ENCODE data around the gene ROR2.

The ROR2 gene

DNA sequence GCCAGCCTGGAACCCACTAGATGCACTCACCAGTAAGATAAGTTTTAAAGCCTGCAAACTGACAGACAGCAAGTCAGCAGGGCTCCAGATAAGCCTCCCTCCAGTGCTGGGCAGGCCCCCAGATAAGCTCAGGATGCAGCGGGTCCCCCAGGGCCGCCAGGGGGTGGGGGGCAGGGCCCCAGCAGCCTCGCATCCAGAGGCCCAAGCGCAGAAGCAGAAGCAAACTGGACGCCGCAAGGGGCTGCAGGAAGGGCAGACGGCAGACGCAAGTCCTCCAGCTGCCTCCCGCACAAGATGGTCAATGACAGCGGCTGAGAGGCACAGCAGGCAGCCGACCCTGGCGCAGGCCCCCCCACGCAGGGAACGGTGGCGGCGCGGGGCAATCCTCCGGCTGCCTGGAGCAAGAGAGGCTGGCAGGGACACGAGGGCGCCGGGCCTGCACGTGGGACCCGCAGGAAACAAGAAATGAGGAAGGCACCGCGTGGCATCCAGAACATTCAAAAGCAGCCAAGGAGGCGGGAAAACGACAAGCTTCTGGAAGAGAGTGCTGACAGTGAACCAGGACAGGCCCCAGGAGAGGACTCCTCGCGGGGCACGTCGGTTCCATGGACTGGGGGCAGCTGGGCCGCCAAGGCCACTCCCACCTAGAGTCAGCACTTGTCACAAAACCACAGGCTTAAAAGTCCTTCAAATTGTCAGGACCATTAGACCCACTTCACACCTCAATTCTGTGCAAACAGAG, 49.8 kb downstream of the ROR2 start:
- no peak for DNase-seq (ENCODE audit: low read depth in 2 of 2)

- DNase-seq (ENCODE audit: low read depth in 2 of 2), result no peak
Observed at GRCh38 chr9:91899594-91899993, 50.4 kb downstream of the ROR2 start.

DNA sequence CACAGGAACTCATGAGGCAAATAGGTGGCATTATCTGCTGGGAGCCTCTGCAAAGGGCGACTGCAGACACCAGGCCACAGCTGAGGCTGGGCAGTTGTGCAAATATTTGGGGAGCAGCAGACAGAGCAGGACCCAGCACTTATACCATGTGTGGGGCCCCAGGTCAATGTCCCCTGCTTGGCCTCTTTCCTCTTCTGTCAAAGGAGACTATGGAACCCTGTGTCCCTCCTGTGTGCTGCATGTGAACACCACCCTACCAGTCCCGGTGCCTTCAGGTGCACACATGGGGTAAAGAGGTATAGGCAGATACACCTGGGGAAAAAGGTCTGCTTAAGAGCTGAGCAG, 50.8 kb downstream of the ROR2 start:
- no peak for DNase-seq (ENCODE audit: low read depth in 2 of 2)

DNA sequence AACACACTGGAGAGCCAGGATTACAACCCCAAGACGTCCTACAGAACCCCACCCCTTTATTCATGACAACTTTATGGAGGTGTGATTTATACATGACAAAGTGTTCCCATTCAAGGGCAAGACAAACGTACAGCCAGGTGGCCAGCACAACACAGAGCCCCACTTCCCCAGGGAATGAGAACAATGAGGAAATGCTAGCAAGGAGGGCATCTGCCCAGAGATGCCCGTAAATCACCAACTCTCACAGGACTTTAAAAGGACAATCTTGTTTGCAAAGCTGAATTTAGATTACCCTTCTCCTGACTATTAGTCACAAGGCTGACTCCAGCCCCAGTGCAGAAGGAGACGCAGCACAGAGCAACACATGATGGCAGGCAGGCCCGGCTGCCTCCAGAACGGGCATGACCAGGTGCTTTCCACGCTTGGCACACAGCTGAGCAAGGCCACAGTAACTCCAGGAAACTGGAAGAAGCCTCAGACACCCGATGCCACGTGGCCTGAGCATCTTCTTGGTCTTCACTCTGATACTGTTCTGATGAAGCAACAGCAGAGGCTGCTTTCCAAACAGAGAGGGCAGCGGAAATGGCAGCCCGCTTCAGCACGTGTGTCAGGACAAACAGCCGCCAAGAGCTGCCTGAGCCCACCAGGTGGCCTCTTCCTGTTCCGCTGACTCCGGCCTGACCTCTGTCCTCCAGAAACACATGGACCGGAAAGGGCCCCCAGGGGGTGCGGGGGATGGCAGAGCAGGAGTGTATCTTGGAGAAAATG, 51.4 kb downstream of the ROR2 start:
- DNase-seq (ENCODE audit: low read depth in 2 of 2), result no peak

DNA sequence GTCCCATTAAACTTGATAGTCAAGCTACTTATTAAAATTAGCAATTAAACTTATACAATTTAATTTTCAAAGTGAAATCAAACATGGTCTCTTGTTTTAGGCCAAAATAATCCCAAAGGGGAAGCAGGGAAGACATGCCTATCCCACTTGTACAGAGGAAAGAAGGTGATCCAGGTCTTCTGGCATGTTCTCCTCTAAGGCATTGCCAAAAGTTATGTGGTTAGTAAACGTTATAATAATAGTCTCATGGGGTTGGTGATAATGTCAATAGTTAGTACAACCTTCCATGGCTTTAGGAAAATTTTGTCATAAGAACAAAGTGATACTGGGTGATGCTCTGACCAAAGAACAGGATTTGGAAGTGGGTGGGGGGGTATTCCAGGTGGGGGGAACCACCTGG, 52.8 kb downstream of the ROR2 start:
- no peak for DNase-seq (ENCODE audit: low read depth in 2 of 2)

DNA sequence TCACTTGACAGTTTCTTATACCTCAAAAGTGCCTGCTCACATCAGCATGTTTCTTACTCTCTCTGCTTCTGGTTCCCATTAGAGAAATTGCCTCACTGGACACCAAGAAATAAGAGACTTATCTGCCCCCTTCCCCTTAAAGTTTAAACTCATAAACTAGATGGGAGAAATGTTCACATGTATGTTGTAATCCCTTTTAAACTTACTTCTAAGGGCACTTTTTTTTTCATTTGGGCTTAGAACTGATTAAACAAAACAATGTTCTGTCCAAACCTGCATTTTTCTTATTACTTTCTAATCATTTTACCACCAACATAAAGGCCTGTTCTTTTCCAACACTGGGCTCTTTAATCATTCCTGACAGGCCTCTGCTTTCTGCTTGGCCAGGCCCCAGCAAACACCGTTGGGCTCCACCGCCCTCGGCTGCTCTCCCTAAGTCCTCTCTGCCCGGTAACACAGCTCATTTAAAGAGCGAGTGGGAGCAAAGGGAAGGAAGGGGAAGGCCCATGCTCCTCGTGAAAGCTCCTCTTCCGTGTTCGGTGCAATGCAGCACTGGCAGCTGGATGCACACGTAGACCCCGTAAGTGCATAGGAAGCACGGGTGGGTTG, 53.4 kb downstream of the ROR2 start:
- peak; percentile 60 to 70 for DNase-seq (ENCODE audit: low read depth in 2 of 2)

DNA sequence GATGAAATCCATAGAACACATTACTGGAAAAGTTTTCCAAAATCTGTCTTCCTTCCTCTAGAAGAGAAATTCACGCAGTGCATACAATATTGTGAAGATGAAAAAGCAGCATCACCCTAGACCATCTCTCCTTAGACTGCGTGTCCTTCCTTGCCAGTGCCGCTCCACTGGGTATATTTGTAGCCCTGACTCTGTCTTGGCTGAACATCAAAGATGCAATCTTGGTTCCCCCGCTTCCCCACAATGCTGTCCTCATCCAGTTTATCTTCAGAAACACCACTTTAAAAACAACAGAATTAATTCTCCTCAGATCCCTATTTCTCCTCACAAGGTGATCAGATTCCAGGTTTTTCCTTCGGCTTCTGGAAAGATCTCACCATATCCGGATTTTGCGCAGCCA, 53.9 kb downstream of the ROR2 start:
- no peak for DNase-seq (ENCODE audit: low read depth in 2 of 2)

GRCh38 chr9:91894536-91894935, 55.5 kb downstream of the ROR2 start:
- no peak for DNase-seq (ENCODE audit: low read depth in 2 of 2)

GRCh38 chr9:91894023-91894422, 56.0 kb downstream of the ROR2 start:
- DNase-seq (ENCODE audit: low read depth in 2 of 2), result no peak

- no peak for DNase-seq (ENCODE audit: low read depth in 2 of 2)
Observed at GRCh38 chr9:91891915-91892314, 58.1 kb downstream of the ROR2 start.

DNA sequence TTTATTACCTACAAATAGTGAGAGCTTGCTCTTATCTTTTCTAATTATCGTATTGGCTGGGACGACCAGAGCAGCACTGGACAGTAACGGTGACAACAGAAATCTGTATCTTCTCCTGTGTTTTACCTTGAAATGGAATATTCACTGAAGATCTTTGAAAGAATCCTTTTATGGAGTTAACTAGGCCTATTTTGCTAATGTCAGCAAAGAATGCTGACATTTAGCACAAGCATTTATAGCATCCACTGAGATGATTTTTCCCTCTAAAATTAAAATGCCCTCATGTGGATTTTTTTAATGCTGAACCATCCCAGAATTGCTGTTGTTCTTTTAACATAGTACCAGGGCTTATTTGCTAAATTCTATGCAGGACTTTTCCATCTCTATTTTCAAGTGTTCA, 59.4 kb downstream of the ROR2 start:
- no peak for DNase-seq (ENCODE audit: low read depth in 2 of 2)

DNA sequence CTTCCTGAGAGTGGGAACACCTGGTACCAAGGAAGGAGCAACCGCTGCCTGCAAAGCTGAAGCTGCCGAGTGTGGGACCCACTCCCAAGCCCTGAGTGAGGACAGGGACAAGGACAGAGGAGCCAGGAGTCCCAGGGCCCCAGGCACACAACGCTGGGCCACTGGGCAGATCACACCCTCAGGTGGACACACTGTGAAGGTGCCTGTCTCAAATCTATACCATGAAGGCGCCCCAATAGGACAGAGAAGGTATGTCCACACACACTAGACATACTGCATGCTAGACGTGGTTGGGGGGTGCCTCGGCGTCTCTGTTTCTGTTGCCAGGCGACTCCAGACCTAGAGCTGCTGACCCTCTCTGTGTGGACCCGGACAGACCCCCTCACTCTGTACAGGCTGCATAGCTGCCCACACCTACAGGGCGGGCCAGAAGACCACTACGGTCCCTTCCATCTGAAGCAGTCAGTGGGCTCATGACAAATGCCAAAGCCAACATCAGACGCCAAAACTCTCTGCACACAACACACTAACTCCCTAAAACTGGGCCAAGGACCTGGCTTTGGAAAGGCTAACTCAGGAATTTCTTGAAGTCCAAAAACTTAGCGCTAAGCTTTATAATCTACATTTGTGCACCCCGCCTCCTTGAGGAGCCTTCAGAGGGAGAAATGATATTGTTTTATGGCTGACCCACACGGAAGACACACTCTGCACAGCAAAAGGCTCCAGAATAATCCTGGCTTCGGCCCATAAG, 60.7 kb downstream of the ROR2 start:
- DNase-seq (ENCODE audit: low read depth in 2 of 2), result no peak

DNA sequence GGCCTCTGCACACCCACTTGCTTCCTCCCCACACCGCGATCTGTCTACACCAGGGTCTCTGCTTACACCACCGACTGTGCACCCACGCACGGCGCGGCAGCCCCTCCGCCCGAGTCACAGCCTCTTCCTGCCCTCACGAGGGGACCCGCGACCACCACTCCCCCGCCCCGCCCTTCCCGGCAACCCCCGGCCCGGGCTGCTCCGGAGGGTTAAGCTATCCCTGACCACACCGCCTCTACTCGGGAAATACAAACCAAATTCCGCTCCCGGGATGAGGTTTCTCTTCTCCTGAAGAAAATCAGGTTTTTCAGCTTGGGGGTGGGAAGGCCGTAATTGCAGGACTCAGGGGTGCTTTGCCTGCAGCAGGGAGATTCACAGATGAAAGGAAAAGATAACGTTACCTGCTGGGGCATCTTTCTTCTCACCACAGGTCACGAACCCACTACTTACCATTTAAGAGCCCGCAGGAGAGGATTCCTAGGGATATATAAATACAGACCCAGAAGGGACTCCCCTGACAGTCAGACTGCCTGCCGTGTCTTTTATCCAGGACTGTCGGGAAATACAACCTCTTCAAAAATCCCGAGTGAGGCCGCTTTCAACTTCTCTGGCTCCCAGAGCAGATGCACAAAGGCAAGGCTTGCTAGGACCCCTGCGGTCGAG, 63.5 kb downstream of the ROR2 start:
- no peak for DNase-seq (ENCODE audit: low read depth in 2 of 2)

DNA sequence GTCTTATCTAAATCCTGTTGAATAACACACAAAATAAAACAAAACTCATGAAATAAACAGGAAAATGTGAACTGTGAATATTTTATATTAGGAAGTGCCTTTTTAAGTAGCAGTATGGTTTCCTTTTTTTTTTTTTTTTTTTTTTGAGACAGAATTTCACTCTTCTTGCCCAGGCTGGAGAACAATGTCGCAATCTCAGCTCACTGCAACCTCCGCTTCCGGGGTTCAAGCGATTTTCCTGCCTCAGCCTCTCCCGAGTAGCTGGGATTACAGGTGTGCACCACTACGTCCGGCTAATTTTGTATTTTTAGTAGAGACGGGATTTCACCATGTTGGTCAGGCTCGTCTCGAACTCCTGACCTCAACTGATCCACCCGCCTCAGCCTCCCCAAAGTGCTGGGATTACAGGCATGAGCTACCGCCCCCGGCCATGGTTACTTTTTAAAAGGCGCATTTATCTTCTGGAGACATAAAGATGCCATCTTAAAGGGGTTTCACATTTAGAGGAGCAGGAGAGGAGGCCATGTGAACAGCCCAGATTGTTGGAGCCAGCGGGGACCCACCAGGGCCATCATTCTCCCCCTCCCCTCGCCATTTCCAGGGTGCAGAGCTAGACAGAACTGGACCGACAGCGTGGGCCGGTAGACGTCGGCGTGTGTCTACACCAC, 64.1 kb downstream of the ROR2 start:
- DNase-seq (ENCODE audit: low read depth in 2 of 2), result no peak

DNA sequence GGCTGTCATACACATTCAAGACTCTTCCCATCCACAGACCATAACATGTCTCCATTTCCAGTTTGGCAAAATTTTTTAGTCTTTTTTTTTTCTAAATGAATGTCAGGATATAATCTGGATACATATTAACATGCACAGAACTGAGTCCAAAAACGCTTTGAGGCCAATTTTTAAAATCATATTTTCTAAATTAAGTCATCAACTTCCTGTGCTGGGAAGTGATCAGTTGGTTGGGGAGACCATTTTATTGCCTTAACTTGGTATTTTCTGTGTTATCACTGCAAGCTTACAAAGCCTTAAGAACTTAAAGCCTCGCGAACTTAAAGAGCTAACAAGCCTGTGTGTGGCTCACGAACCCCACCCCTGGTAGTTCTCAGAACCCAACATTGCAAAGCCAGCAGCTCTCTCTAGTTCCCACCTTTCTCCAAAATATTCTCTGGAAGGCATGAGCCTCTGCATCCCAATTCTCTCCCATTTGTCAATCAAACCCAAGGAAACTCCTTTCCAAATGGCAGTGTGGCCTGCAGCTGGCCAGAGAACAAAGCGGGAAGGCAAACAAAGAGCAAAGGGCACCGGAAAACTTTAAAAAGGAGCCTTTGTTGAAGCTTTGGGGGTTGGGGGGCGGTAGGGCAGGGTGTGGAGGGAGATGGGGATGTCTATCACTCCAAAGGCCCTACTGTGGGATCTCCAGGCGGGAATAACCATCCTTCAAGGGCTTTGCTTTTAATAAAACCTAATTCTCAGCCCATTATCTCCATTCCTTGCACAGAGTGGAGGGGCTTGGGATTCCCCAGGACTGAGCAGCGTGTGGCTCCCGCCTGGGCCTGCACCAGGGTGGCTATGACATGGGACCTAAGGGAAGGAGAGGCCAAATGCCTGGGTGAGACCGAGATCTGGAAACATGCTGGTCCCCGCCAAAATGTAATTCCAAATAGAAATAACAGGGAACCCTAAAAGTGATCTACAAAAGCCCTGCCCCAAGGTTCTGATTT, 65.0 kb downstream of the ROR2 start:
- peak; percentile 59 to 70 for DNase-seq (ENCODE audit: low read depth in 2 of 2)

DNA sequence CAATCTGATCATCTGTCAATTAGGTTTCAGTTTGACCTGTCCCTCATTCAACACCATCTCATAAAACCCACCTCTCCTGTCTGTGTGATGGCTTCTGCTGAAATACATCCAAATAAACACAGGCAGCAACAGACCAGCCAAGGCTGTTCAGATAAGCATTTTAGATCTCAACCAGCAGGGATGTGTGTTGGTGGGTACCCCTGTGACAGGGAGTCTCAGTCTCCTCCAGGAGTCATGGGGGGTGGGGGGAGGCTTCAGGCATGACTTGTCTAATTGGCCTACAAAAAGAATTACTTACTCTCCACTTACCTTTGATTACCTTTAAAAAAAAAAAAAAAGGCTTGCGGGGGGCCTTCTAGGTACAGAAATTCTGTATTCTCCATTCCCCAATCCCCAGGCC, 65.9 kb downstream of the ROR2 start:
- DNase-seq (ENCODE audit: low read depth in 2 of 2), result no peak

DNA sequence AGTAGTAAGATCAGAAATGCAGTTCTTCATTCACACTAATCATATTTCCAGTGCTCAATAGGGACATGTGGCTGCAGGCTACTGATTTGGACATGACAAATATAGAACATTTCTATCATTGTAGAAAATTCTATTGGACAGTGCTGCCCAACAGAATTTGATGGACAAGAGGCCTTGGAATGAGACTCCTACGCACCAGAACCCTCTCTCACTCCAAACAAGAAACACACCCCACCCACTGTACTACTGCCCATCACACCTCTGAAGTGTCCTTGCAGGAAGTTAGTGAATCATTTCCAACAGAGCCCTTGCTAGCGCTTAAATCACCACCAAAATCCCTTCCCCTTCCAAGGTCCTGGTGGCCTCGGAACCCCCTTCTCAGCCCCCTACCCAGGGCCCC, 66.5 kb downstream of the ROR2 start:
- no peak for DNase-seq (ENCODE audit: low read depth in 2 of 2)

DNA sequence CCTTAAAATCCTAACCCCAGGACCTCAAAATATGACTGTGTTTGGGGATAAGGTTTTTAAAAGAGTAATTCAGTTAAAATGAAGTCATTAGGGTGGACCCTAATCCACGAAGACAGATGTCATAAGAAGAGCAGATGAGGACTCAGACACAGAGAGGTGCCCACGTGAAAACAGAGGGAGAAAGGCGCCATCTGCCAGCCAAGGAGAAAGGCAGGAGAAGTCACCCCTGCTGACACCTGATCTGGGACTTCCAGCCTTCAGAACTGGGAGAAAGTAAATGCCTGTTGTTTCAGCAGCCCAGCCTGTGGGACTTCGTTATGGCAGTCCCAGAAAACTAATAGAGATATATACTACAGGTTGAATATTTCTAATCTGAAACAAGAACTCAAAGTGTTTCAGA, 67.4 kb downstream of the ROR2 start:
- DNase-seq (ENCODE audit: low read depth in 2 of 2), result no peak

DNA sequence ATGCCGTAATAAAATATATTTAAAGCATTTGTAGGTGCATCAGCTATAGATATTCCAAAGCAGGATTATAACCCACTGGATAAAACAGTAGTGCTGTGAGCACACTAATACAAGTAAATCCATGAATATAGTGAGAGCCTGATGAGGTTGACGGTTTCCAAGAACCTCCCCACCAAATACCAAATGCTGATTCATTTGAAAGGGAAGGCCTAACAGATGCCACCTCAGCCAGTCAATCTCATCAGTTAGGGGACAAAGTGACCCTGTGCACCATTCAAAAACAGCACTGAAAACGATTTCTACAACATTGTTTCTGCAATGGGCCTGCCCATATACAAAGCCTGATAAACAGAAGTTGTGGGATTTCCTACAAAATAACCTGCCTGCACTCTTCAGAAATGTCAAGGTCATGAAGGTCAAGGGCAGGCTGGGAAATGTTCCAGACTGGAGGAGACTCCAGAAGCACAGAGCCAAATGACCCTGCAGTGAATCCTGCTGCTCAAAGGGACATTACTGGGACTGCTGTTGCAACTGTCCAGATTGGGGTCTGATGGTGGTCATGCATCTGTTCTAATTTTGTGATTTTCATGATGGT, 69.6 kb downstream of the ROR2 start:
- no peak for DNase-seq (ENCODE audit: low read depth in 2 of 2)

DNA sequence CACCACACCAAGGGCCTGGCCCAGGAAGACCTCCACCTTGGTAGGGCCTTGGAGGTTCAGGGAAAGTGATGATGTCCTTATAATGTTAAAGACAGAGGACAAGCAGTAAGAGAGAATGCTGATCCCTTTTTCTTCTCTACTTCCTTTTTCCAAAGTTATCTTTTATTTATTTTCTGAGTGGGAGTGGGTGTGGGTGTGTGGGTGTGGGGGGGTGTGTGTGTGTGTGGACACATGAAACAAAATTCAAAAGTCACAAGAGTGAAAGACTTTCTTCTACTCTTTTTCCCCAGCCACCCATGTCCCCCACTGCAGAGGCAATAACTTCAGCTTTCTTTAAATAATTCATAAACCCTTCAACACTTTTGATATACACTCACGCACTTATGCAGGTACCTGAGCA, 70.8 kb downstream of the ROR2 start:
- no peak for DNase-seq (ENCODE audit: low read depth in 2 of 2)

All from fibroblast of skin of left biceps (primary cell).